ENCODE data around the gene CCDC88C. TPM values are rescaled to one million over a fixed set of nuclear protein-coding genes. Genes with fewer than 3 reads are reported as not detected.
"Not testable (repeated sequence)": the region's sequence is repeated elsewhere in the genome, so short reads cannot be mapped to it uniquely, and the experiment has no call there.

Gene CCDC88C
- total and polyA plus RNA-seq, 9 donors: 2.0 to 17.7 (median 3.9) TPM

GRCh38 chr14:91252871-91253794, 164.5 kb downstream of the CCDC88C start:
- no peak overlapping the region for H3K27ac ChIP-seq
- H3K9me3 ChIP-seq: no peaks in the 10 kb centered on the region
- TF ChIP-seq POLR2A (IDR thresholded peaks at IDR 0.05) (no peak), EP300 (IDR thresholded peaks at IDR 0.05) (no peak), CTCF (IDR thresholded peaks at IDR 0.05) (no peak)
- no peaks in the 10 kb centered on the region for H3K27me3 ChIP-seq
- 2 to 5% (median 2%) methylated on average over 30 to 95 of the region's 95 CpGs for WGBS, 3 donors
- H3K36me3 ChIP-seq: no peaks in the 10 kb centered on the region
- peaks cover 7% of the 10 kb centered on the region for H3K4me1 ChIP-seq (ENCODE audit: insufficient read depth)
- peak; percentile 43 to 69 (median 50) for DNase-seq
- intact Hi-C loops (cut with DNase I): no loop called here
- H3K4me3 ChIP-seq: peak overlapping the region; percentile 58

GRCh38 chr14:91250912-91251311, 166.7 kb downstream of the CCDC88C start:
- H3K27me3 ChIP-seq: no peaks in the 10 kb centered on the region
- H3K4me3 ChIP-seq: no peak overlapping the region
- no peak for DNase-seq
- intact Hi-C loops (cut with DNase I): no loop called here
- H3K27ac ChIP-seq: no peak overlapping the region
- no peaks in the 10 kb centered on the region for H3K9me3 ChIP-seq
- H3K36me3 ChIP-seq: no peaks in the 10 kb centered on the region
- no peak for TF ChIP-seq EP300 (IDR thresholded peaks at IDR 0.05)
- TF ChIP-seq POLR2A (IDR thresholded peaks at IDR 0.05): no peak
- TF ChIP-seq CTCF (IDR thresholded peaks at IDR 0.05): no peak
- peaks cover 7% of the 10 kb centered on the region for H3K4me1 ChIP-seq (ENCODE audit: insufficient read depth)
- WGBS, 3 donors: 73 to 91% (median 81%) methylated on average over 5 of the region's 5 CpGs

GRCh38 chr14:91249841-91250616, 167.6 kb downstream of the CCDC88C start:
- no peaks in the 10 kb centered on the region for H3K36me3 ChIP-seq
- no peak overlapping the region for H3K4me3 ChIP-seq
- no peak for DNase-seq
- H3K27me3 ChIP-seq: no peaks in the 10 kb centered on the region
- H3K27ac ChIP-seq: no peak overlapping the region
- H3K4me1 ChIP-seq (ENCODE audit: insufficient read depth): peaks cover 7% of the 10 kb centered on the region
- WGBS, 3 donors: 82 to 87% (median 85%) methylated on average over 10 of the region's 10 CpGs
- H3K9me3 ChIP-seq: no peaks in the 10 kb centered on the region
- intact Hi-C loops (cut with DNase I): no loop called here
- TF ChIP-seq POLR2A (IDR thresholded peaks at IDR 0.05): no peak
- TF ChIP-seq CTCF (IDR thresholded peaks at IDR 0.05): no peak

GRCh38 chr14:91246051-91246852, 171.4 kb downstream of the CCDC88C start:
- Histone ChIP-seq H3K36me3 (no peaks in the 10 kb centered on the region), H3K4me1 (ENCODE audit: insufficient read depth) (peaks cover 2% of the 10 kb centered on the region), H3K9me3 (no peaks in the 10 kb centered on the region), H3K4me3 (no peak overlapping the region), H3K27me3 (no peaks in the 10 kb centered on the region), H3K27ac (no peak overlapping the region)
- no peak for TF ChIP-seq POLR2A (IDR thresholded peaks at IDR 0.05)
- TF ChIP-seq CTCF (IDR thresholded peaks at IDR 0.05): no peak
- TF ChIP-seq EP300 (IDR thresholded peaks at IDR 0.05): no peak
- 93 to 96% (median 93%) methylated on average over 15 of the region's 15 CpGs for WGBS, 3 donors
- no peak for DNase-seq
- intact Hi-C loops (cut with DNase I): no loop called here

GRCh38 chr14:91245616-91246015, 172.0 kb downstream of the CCDC88C start:
- H3K4me3 ChIP-seq; H3K27me3 ChIP-seq; H3K36me3 ChIP-seq; H3K27ac ChIP-seq; intact Hi-C loops (cut with DNase I); H3K9me3 ChIP-seq; H3K4me1 ChIP-seq (ENCODE audit: insufficient read depth); DNase-seq: not testable (repeated sequence)
- WGBS, 3 donors: 95 to 97% (median 97%) methylated on average over 8 of the region's 8 CpGs
